Endothelial cell of umbilical vein (primary cell): ENCODE results near the gene GOLT1A. TPM values are rescaled to one million over a fixed set of nuclear protein-coding genes. Genes with fewer than 3 reads are reported as not detected.

Experiments
- BruUV-seq: library from RNA; stranded (reverse); fragments of 400-500 nt; replicated peaks from 2 replicates; lab custom pipeline; 2021; lab: Mats Ljungman, UMichigan
- CTCF ChIA-PET: fragments of 300-600, 350-600 bp; sonication (Branson Sonifier 250); formaldehyde crosslinking; loops from one replicate; lab custom pipeline; 2021; ENCODE audit warnings: antibody characterized with exemption, inconsistent platforms; lab: Charles Lee
- POLR2A ChIA-PET: fragments of 300-600, 350-600 bp; sonication (Branson Sonifier 250); formaldehyde crosslinking; loops from one replicate; lab custom pipeline; 2021; ENCODE audit warnings: antibody characterized with exemption, inconsistent platforms; lab: Charles Lee
- DNase-seq: peaks from one replicate; pipeline ENCODE4 v3.0.0-alpha.2; 2011; ENCODE audit warnings: low read depth, low spot score
- FAIRE-seq: peaks from 2 replicates; lab custom pipeline; 2011; peaks lifted over from hg19 to GRCh38; lab: Jason Lieb, UNC
- H2AFZ ChIP-seq: 2 replicates; pipeline ENCODE4 v1.6.0; 2012; ENCODE audit warnings: low read depth, low read length, control low read depth, inconsistent platforms
- H3K27ac ChIP-seq: 2 replicates; pipeline ENCODE4 v1.5.1; 2011; ENCODE audit warnings: low read depth, mild to moderate bottlenecking, control low read depth, low read length, moderate library complexity; ENCODE audit not compliant: insufficient read depth
- H3K27me3 ChIP-seq, 2 experiments: 2 replicates each; pipeline versions ENCODE4 v1.6.0 to v1.6.1; 2011; ENCODE audit warnings: low read length in 2 of 2, mixed read lengths in 1 of 2; ENCODE audit not compliant: control insufficient read depth in 2 of 2, insufficient read depth in 2 of 2
- H3K36me3 ChIP-seq, 2 experiments: 2 replicates in 1 of 2; 3 replicates in 1 of 2; pipeline ENCODE4 v1.5.1; 2011; ENCODE audit warnings: low read length in 2 of 2, mild to moderate bottlenecking in 1 of 2, moderate library complexity in 1 of 2; ENCODE audit not compliant: control insufficient read depth in 2 of 2, insufficient read depth in 2 of 2; ENCODE audit errors: extremely low read depth in 1 of 2
- H3K4me1 ChIP-seq: 3 replicates; pipeline ENCODE4 v1.5.1; 2011; ENCODE audit warnings: mild to moderate bottlenecking, low read length; ENCODE audit not compliant: control insufficient read depth, insufficient read depth; ENCODE audit errors: extremely low read depth
- H3K4me2 ChIP-seq: 2 replicates; pipeline ENCODE4 v1.6.1; 2011; ENCODE audit warnings: low read length, control low read depth, mixed read lengths; ENCODE audit not compliant: insufficient read depth
- H3K4me3 ChIP-seq, 3 experiments: fragments of 200-600 bp in 1 of 3; sonication (generic), shearing (Covaris generic) in 1 of 3; replicated peaks in 1 of 3; 2 replicates each; pipeline ENCODE4 v1.5.1; 2011 to 2016; ENCODE audit warnings: control low read depth in 3 of 3, low read length in 3 of 3, mild to moderate bottlenecking in 2 of 3, inconsistent platforms in 1 of 3, low read depth in 1 of 3, moderate library complexity in 1 of 3; ENCODE audit not compliant: insufficient read depth in 1 of 3
- H3K79me2 ChIP-seq: 2 replicates; pipeline ENCODE4 v1.6.0; 2012; ENCODE audit warnings: low read length, inconsistent platforms; ENCODE audit not compliant: control insufficient read depth, insufficient read depth
- H3K9ac ChIP-seq: replicated peaks from 2 replicates; pipeline ENCODE3; 2011; ENCODE audit warnings: low read length, control low read depth; ENCODE audit not compliant: insufficient read depth; ENCODE audit errors: extremely low read depth
- H3K9me1 ChIP-seq: replicated peaks from 3 replicates; pipeline ENCODE4 v1.6.0; 2011; ENCODE audit warnings: mild to moderate bottlenecking, low read length; ENCODE audit not compliant: control insufficient read depth, insufficient read depth; ENCODE audit errors: extremely low read depth
- H3K9me3 ChIP-seq: replicated peaks from 2 replicates; pipeline ENCODE4 v1.5.1; 2012; ENCODE audit warnings: low read length, inconsistent platforms; ENCODE audit not compliant: control insufficient read depth, insufficient read depth
- H4K20me1 ChIP-seq: replicated peaks from 2 replicates; pipeline ENCODE3; 2011; ENCODE audit warnings: mild to moderate bottlenecking, low read length; ENCODE audit not compliant: control insufficient read depth, insufficient read depth; ENCODE audit errors: extremely low read depth
- CTCF ChIP-seq, 2 donors: IDR thresholded peaks; 1 replicate in 1 of 2; 2 replicates in 1 of 2; pipeline ENCODE4 v1.5.1; 2011; ENCODE audit warnings: low read length in 2 of 2, mild to moderate bottlenecking in 2 of 2, moderate library complexity in 2 of 2, control low read depth in 1 of 2, inconsistent platforms in 1 of 2, low read depth in 1 of 2; ENCODE audit not compliant: insufficient read depth in 1 of 2; ENCODE audit errors: extremely low read depth in 1 of 2
- EZH2 ChIP-seq: IDR thresholded peaks from 2 replicates; pipeline ENCODE4 v1.6.1; 2012; ENCODE audit warnings: borderline replicate concordance, low read depth, mild to moderate bottlenecking, moderate library complexity, low read length, inconsistent platforms; ENCODE audit not compliant: severe bottlenecking
- FOS ChIP-seq: IDR thresholded peaks from 2 replicates; pipeline ENCODE4 v1.6.1; 2011; ENCODE audit warnings: mild to moderate bottlenecking, low read length, moderate library complexity, borderline replicate concordance; ENCODE audit not compliant: insufficient read depth
- GATA2 ChIP-seq: IDR thresholded peaks from 2 replicates; pipeline ENCODE4 v1.7.0; 2011; ENCODE audit warnings: low read depth, mild to moderate bottlenecking, moderate library complexity, mixed read lengths, low read length; ENCODE audit not compliant: insufficient read length, insufficient read depth
- JUN ChIP-seq: IDR thresholded peaks from 2 replicates; pipeline ENCODE4 v1.6.1; 2011; ENCODE audit warnings: borderline replicate concordance, low read depth; ENCODE audit not compliant: insufficient read length, insufficient read depth
- MAX ChIP-seq: IDR thresholded peaks from 2 replicates; pipeline ENCODE4 v1.6.1; 2011; ENCODE audit not compliant: insufficient read depth, insufficient read length
- MYC ChIP-seq: IDR thresholded peaks from one replicate; pipeline ENCODE4 v1.6.1; 2011; ENCODE audit warnings: mild to moderate bottlenecking, low read depth, low read length
- POLR2A ChIP-seq: IDR thresholded peaks from 2 replicates; pipeline ENCODE4 v1.6.1; 2012; ENCODE audit warnings: low read depth, mild to moderate bottlenecking, control low read depth, low read length
- POLR2AphosphoS5 ChIP-seq: IDR thresholded peaks from 2 replicates; pipeline ENCODE4 v1.6.1; 2012; ENCODE audit warnings: low read depth, mild to moderate bottlenecking, control low read depth, low read length, moderate library complexity; ENCODE audit not compliant: insufficient read depth
- dilution Hi-C: fragments of 300-500 bp; cut with MboI; formaldehyde crosslinking; loops from one replicate; pipeline ENCODE4 v1.15.0; 2019; ENCODE audit warnings: low sequenced_read_pairs; ENCODE audit not compliant: extremely low pct_ligation_motif_present
- intact Hi-C: fragments of 100-400 bp; cut with micrococcal nuclease; formaldehyde crosslinking; loops from one replicate; pipeline ENCODE4 v1.10.0; 2022
- polyA plus RNA-seq, 4 experiments: library from polyadenylated mRNA; depleted of rRNA in 3 of 4; stranded (reverse) in 3 of 4; unstranded in 1 of 4; fragments of >200 nt; gene quantifications; 2 replicates each; pipeline versions ENCODE4 v1.2.1 to v1.2.3, GENCODE V29; 2011 to 2012; ENCODE audit warnings: missing spikeins in 1 of 4
- total RNA-seq: library from RNA; stranded (reverse); gene quantifications from 2 replicates; pipeline ENCODE4 v1.2.3, GENCODE V29; 2021

GOLT1A gene
- total and polyA plus RNA-seq, 2 donors (not counting 3 experiments of a cell fraction or from before 2014, with no cell fraction given), result not detected

GRCh38 chr1:204255225-204255624 is 41.4 kb upstream of the GOLT1A start:
- no peaks in the 10 kb centered on the region for H4K20me1 ChIP-seq
- H3K36me3 ChIP-seq, result no peaks in the 10 kb centered on the region
- no peaks in the 10 kb centered on the region for H3K27me3 ChIP-seq
- H3K4me3 ChIP-seq, result no peak overlapping the region
- H3K9me3 ChIP-seq, result no peaks in the 10 kb centered on the region
- H3K27ac ChIP-seq, result no peak overlapping the region
- TF ChIP-seq POLR2A (no peak), MAX (no peak), GATA2 (no peak), JUN (no peak), CTCF (IDR thresholded peaks at IDR 0.05; ENCODE audit: extremely low read depth in 1 of 2, insufficient read depth in 1 of 2, low read depth in 1 of 2, low read length in 2 of 2) (no peak), FOS (no peak), POLR2AphosphoS5 (no peak), MYC (no peak), EZH2 (no peak)
- dilution Hi-C loops (no loop called here), intact Hi-C loops (loop anchor here (5.0 kb wide), 1 partner anchor 247 kb away; no protein-coding TSS in a partner anchor)
- no peak overlapping the region for H3K4me2 ChIP-seq
- H3K9me1 ChIP-seq, result no peaks in the 10 kb centered on the region
- DNase-seq (no peak), FAIRE-seq (no peak)
- no peak overlapping the region for H3K9ac ChIP-seq
- H3K4me1 ChIP-seq, result no peaks in the 10 kb centered on the region
- H2AFZ ChIP-seq, result no peak overlapping the region
- CTCF ChIA-PET, result interaction anchor here (0.5 to 4.1 kb wide), 11 partner anchors 15 to 251 kb away, joined by 3 to 45 read pairs (median 6); partner anchors contain the start of genes GOLT1A and PLEKHA6
- POLR2A ChIA-PET, result no interaction called here
- no peaks in the 10 kb centered on the region for H3K79me2 ChIP-seq
- no TSS peak for BruUV-seq
